Measurements from ENCODE around the gene RAI1. TPM values are rescaled to one million over a fixed set of nuclear protein-coding genes. Genes with fewer than 3 reads are reported as not detected.

Gene RAI1
- total and polyA plus RNA-seq, 2 of the 13 experiments (the other 11 are each of a cell fraction or from before 2014, with no cell fraction given): 3.4 to 5.2 TPM

- TF ChIP-seq ZFP37 (CRISPR knock-in tag; IDR thresholded peaks at IDR 0.05; ENCODE audit: borderline replicate concordance): no peak
- no peak for TF ChIP-seq NFKB2 (CRISPR knock-in tag; IDR thresholded peaks at IDR 0.05; ENCODE audit: borderline replicate concordance)
- no peak for TF ChIP-seq SMARCC2 (IDR thresholded peaks at IDR 0.05)
- no peak for TF ChIP-seq ZMYM2 (CRISPR knock-in tag; IDR thresholded peaks at IDR 0.05)
- TF ChIP-seq, protein P1, sequence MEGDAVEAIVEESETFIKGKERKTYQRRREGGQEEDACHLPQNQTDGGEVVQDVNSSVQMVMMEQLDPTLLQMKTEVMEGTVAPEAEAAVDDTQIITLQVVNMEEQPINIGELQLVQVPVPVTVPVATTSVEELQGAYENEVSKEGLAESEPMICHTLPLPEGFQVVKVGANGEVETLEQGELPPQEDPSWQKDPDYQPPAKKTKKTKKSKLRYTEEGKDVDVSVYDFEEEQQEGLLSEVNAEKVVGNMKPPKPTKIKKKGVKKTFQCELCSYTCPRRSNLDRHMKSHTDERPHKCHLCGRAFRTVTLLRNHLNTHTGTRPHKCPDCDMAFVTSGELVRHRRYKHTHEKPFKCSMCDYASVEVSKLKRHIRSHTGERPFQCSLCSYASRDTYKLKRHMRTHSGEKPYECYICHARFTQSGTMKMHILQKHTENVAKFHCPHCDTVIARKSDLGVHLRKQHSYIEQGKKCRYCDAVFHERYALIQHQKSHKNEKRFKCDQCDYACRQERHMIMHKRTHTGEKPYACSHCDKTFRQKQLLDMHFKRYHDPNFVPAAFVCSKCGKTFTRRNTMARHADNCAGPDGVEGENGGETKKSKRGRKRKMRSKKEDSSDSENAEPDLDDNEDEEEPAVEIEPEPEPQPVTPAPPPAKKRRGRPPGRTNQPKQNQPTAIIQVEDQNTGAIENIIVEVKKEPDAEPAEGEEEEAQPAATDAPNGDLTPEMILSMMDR (CRISPR knock-in tag; IDR thresholded peaks at IDR 0.05): peak; percentile 90
- TF ChIP-seq NONO (IDR thresholded peaks at IDR 0.05): no peak
- TF ChIP-seq NONO (CRISPR knock-in tag; conservative IDR thresholded peaks at IDR 0.05): peak; percentile 30; the same call in 1 of the 2 replicates
- peak; percentile 73 for TF ChIP-seq XRCC5 (optimal IDR thresholded peaks at IDR 0.05; ENCODE audit: low read length)
- TF ChIP-seq, protein P2, sequence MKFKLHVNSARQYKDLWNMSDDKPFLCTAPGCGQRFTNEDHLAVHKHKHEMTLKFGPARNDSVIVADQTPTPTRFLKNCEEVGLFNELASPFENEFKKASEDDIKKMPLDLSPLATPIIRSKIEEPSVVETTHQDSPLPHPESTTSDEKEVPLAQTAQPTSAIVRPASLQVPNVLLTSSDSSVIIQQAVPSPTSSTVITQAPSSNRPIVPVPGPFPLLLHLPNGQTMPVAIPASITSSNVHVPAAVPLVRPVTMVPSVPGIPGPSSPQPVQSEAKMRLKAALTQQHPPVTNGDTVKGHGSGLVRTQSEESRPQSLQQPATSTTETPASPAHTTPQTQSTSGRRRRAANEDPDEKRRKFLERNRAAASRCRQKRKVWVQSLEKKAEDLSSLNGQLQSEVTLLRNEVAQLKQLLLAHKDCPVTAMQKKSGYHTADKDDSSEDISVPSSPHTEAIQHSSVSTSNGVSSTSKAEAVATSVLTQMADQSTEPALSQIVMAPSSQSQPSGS (CRISPR knock-in tag; IDR thresholded peaks at IDR 0.05): no peak
- TF ChIP-seq, protein P3, sequence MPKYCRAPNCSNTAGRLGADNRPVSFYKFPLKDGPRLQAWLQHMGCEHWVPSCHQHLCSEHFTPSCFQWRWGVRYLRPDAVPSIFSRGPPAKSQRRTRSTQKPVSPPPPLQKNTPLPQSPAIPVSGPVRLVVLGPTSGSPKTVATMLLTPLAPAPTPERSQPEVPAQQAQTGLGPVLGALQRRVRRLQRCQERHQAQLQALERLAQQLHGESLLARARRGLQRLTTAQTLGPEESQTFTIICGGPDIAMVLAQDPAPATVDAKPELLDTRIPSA (CRISPR knock-in tag; IDR thresholded peaks at IDR 0.05; ENCODE audit: borderline replicate concordance): no peak
- no peak for TF ChIP-seq YY1 (IDR thresholded peaks at IDR 0.05; ENCODE audit: insufficient read depth, insufficient replicate concordance, low read depth, low read length)
- peak; percentile 46; the same call in 1 of the 2 replicates for TF ChIP-seq NR2F6 (IDR thresholded peaks at IDR 0.05)
- TF ChIP-seq NR2F6 (CRISPR knock-in tag; IDR thresholded peaks at IDR 0.05): peak; percentile 82
- TF ChIP-seq MED1 (CRISPR knock-in tag; IDR thresholded peaks at IDR 0.05): no peak
- no peak for TF ChIP-seq HOXA7 (CRISPR knock-in tag; IDR thresholded peaks at IDR 0.05)
- TF ChIP-seq, protein P4, sequence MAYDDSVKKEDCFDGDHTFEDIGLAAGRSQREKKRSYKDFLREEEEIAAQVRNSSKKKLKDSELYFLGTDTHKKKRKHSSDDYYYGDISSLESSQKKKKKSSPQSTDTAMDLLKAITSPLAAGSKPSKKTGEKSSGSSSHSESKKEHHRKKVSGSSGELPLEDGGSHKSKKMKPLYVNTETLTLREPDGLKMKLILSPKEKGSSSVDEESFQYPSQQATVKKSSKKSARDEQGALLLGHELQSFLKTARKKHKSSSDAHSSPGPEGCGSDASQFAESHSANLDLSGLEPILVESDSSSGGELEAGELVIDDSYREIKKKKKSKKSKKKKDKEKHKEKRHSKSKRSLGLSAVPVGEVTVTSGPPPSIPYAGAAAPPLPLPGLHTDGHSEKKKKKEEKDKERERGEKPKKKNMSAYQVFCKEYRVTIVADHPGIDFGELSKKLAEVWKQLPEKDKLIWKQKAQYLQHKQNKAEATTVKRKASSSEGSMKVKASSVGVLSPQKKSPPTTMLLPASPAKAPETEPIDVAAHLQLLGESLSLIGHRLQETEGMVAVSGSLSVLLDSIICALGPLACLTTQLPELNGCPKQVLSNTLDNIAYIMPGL (CRISPR knock-in tag; IDR thresholded peaks at IDR 0.05; ENCODE audit: borderline replicate concordance in 1 of 2, low read depth in 1 of 2): peak; percentile 34 to 40; a peak in 1 of 4 replicates
- TF ChIP-seq THAP11 (CRISPR knock-in tag; IDR thresholded peaks at IDR 0.05): 0 out of 2 replicates have a peak, but pooled peaks have one; percentile 33
- no peak for TF ChIP-seq MBD4 (IDR thresholded peaks at IDR 0.05; ENCODE audit: borderline replicate concordance, low read length)
- TF ChIP-seq, protein P5, sequence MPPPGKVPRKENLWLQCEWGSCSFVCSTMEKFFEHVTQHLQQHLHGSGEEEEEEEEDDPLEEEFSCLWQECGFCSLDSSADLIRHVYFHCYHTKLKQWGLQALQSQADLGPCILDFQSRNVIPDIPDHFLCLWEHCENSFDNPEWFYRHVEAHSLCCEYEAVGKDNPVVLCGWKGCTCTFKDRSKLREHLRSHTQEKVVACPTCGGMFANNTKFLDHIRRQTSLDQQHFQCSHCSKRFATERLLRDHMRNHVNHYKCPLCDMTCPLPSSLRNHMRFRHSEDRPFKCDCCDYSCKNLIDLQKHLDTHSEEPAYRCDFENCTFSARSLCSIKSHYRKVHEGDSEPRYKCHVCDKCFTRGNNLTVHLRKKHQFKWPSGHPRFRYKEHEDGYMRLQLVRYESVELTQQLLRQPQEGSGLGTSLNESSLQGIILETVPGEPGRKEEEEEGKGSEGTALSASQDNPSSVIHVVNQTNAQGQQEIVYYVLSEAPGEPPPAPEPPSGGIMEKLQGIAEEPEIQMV (CRISPR knock-in tag; IDR thresholded peaks at IDR 0.05; ENCODE audit: low read depth): no peak
- no peak for TF ChIP-seq ZNF614 (CRISPR knock-in tag; IDR thresholded peaks at IDR 0.05; ENCODE audit: borderline replicate concordance)
- TF ChIP-seq ELF3 (CRISPR knock-in tag; IDR thresholded peaks at IDR 0.05): peak; percentile 75
- TF ChIP-seq ZNF124 (CRISPR knock-in tag; IDR thresholded peaks at IDR 0.05): no peak
- no peak for TF ChIP-seq MBNL3 (CRISPR knock-in tag; conservative IDR thresholded peaks at IDR 0.05)
- TF ChIP-seq RARA (CRISPR knock-in tag; IDR thresholded peaks at IDR 0.05): peak; percentile 62
These were observed 22.1 kb downstream of the RAI1 start (continued) for GRCh38 chr17:17703140-17703919.

All from HepG2 (cell line).